Measurements from ENCODE around the gene LTA. TPM values are rescaled to one million over a fixed set of nuclear protein-coding genes. Genes with fewer than 3 reads are reported as not detected.

Gene LTA
- total and polyA plus RNA-seq, 2 experiments from 2014 or later: not detected

GRCh38 chr6:31534521-31535040, 37.5 kb upstream of the LTA start:
- Histone ChIP-seq H3K4me3 (no peak overlapping the region), H3K27ac (no peak overlapping the region), H3K4me2 (ENCODE audit: unreplicated experiment) (no peak overlapping the region), H3F3A (ENCODE audit: insufficient read depth) (peaks cover 74% of the 10 kb centered on the region), H3K27me3 (replicated peaks; ENCODE audit: insufficient read depth) (no peaks in the 10 kb centered on the region), H3K9ac (no peak overlapping the region), H3K4me1 (ENCODE audit: insufficient read depth) (peaks cover 12% of the 10 kb centered on the region), H3K9me2 (ENCODE audit: insufficient read depth) (no peaks in the 10 kb centered on the region), H2AFZ (no peak overlapping the region), H3K79me2 (ENCODE audit: insufficient read depth) (peaks cover 72% of the 10 kb centered on the region), H3K9me3 (ENCODE audit: low read depth) (no peaks in the 10 kb centered on the region), H4K20me1 (ENCODE audit: insufficient read depth) (peaks cover 19% of the 10 kb centered on the region), H3K36me3 (ENCODE audit: low read depth) (peaks cover 93% of the 10 kb centered on the region)
- in situ Hi-C loops (cut with MboI): no loop called here
- TF ChIP-seq EZH2phosphoT487 (IDR thresholded peaks at IDR 0.05; ENCODE audit: insufficient read depth, low read depth) (no peak), EZH2 (IDR thresholded peaks at IDR 0.05; ENCODE audit: insufficient read depth, poor library complexity, severe bottlenecking) (no peak)
- 87 to 88% methylated on average over 21 to 24 of the region's 24 CpGs for WGBS, 2 experiments (ENCODE audit: low coverage in 1 of 2, low lambda C conversion rate in 2 of 2, missing lambda C conversion rate in 2 of 2)
- DNase-seq: no peak

DNA sequence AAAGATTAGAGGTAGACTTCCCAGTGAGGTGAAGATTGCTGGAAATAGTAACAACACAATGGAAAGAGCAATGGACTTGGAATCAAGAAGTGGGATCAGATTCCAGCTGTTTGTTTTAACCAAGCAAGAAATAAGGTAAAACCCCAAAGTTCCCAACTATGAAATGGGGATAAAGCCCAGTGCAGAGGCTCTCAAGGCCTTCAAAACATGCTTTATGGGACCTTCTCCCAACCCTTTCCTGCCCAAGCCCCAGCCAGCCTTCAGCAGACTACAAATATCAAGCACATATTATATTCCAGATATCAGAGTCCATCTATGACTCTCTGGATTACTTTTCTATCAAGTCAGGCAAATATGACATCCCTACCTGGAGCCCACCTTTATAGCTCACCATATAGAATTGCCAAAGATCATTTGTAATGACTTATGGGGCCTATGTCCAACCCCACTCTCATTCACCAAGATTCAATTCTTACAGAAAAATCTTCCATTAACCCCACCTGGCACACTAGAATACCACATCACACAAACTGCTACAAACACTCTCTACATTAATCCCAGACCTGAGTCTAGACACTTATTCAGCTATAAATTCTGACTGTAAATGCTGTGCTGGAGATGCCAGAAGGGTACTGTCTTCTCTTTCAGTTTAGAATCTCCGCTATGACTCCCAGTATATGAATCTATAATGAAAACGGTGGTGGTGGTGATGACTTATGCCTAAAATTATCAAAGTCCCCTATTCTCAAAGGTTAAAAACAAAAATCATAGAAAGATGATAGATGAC, 36.4 kb upstream of the LTA start:
- peaks cover 30% of the 10 kb centered on the region for H4K20me1 ChIP-seq (ENCODE audit: insufficient read depth)
- peaks cover 84% of the 10 kb centered on the region for H3K79me2 ChIP-seq (ENCODE audit: insufficient read depth)

GRCh38 chr6:31538805-31539400, 33.2 kb upstream of the LTA start:
- H3K9ac ChIP-seq: peak overlapping the region; percentile 98

More for the DNA sequence above, 36.4 kb upstream of the LTA start:
- Histone ChIP-seq H3K9me3 (ENCODE audit: low read depth) (no peaks in the 10 kb centered on the region), H3K27ac (no peak overlapping the region), H3K4me3 (no peak overlapping the region), H3K4me2 (ENCODE audit: unreplicated experiment) (no peak overlapping the region), H3K4me1 (ENCODE audit: insufficient read depth) (peaks cover 19% of the 10 kb centered on the region), H3F3A (ENCODE audit: insufficient read depth) (peaks cover 68% of the 10 kb centered on the region), H2AFZ (no peak overlapping the region), H3K9me2 (ENCODE audit: insufficient read depth) (no peaks in the 10 kb centered on the region), H3K36me3 (ENCODE audit: low read depth) (peaks cover 91% of the 10 kb centered on the region), H3K9ac (peak overlapping the region; percentile 12; the same call in 1 of the 2 replicates), H3K27me3 (replicated peaks; ENCODE audit: insufficient read depth) (no peaks in the 10 kb centered on the region)
- TF ChIP-seq EZH2phosphoT487 (IDR thresholded peaks at IDR 0.05; ENCODE audit: insufficient read depth, low read depth): no peak
- no peak for TF ChIP-seq EZH2 (IDR thresholded peaks at IDR 0.05; ENCODE audit: insufficient read depth, poor library complexity, severe bottlenecking)
- in situ Hi-C loops (cut with MboI): no loop called here
- no peak for DNase-seq
- WGBS, 2 experiments (ENCODE audit: low coverage in 1 of 2, low lambda C conversion rate in 2 of 2, missing lambda C conversion rate in 2 of 2): 62% methylated on average over 2 of the region's 2 CpGs

GRCh38 chr6:31540640-31541039, 31.4 kb upstream of the LTA start:
- peak overlapping the region; percentile 96 for H3K27ac ChIP-seq
- peak overlapping the region; percentile 91 for H3K4me2 ChIP-seq (ENCODE audit: unreplicated experiment)
- peaks cover 44% of the 10 kb centered on the region for H3K36me3 ChIP-seq (ENCODE audit: low read depth)
- H4K20me1 ChIP-seq (ENCODE audit: insufficient read depth): peaks cover 32% of the 10 kb centered on the region
- H3K9me2 ChIP-seq (ENCODE audit: insufficient read depth): no peaks in the 10 kb centered on the region
- peak overlapping the region; percentile 96 for H3K4me3 ChIP-seq
- H3F3A ChIP-seq (ENCODE audit: insufficient read depth): peaks cover 23% of the 10 kb centered on the region
- no peak for DNase-seq
- 1 to 2% methylated on average over 4 of the region's 4 CpGs for WGBS, 2 experiments (ENCODE audit: low coverage in 1 of 2, low lambda C conversion rate in 2 of 2, missing lambda C conversion rate in 2 of 2)
- TF ChIP-seq EZH2 (IDR thresholded peaks at IDR 0.05; ENCODE audit: insufficient read depth, poor library complexity, severe bottlenecking) (no peak), EZH2phosphoT487 (IDR thresholded peaks at IDR 0.05; ENCODE audit: insufficient read depth, low read depth) (no peak)
- H3K9me3 ChIP-seq (ENCODE audit: low read depth): no peaks in the 10 kb centered on the region
- peaks cover 76% of the 10 kb centered on the region for H3K79me2 ChIP-seq (ENCODE audit: insufficient read depth)
- no peaks in the 10 kb centered on the region for H3K27me3 ChIP-seq (replicated peaks; ENCODE audit: insufficient read depth)
- in situ Hi-C loops (cut with MboI): loop anchor here (5.0 kb wide), 1 partner anchor 62 kb away; no protein-coding TSS in a partner anchor
- H3K9ac ChIP-seq: peak overlapping the region; percentile 98
- H3K4me1 ChIP-seq (ENCODE audit: insufficient read depth): peaks cover 19% of the 10 kb centered on the region
- no peak overlapping the region for H2AFZ ChIP-seq

More at GRCh38 chr6:31538805-31539400, 33.2 kb upstream of the LTA start:
- peaks cover 93% of the 10 kb centered on the region for H3K79me2 ChIP-seq (ENCODE audit: insufficient read depth)
- no peak overlapping the region; the same call in 1 of the 2 replicates for H3K27ac ChIP-seq
- peaks cover 38% of the 10 kb centered on the region for H3F3A ChIP-seq (ENCODE audit: insufficient read depth)
- WGBS, 2 experiments (ENCODE audit: low coverage in 1 of 2, low lambda C conversion rate in 2 of 2, missing lambda C conversion rate in 2 of 2): 60 to 72% methylated on average over 6 of the region's 6 CpGs
- H3K36me3 ChIP-seq (ENCODE audit: low read depth): peaks cover 61% of the 10 kb centered on the region
- no peaks in the 10 kb centered on the region for H3K27me3 ChIP-seq (replicated peaks; ENCODE audit: insufficient read depth)
- peak overlapping the region; percentile 91 for H3K4me2 ChIP-seq (ENCODE audit: unreplicated experiment)
- H2AFZ ChIP-seq: no peak overlapping the region
- peak overlapping the region; percentile 96 for H3K4me3 ChIP-seq
- in situ Hi-C loops (cut with MboI): no loop called here
- H3K9me3 ChIP-seq (ENCODE audit: low read depth): no peaks in the 10 kb centered on the region
- no peak for TF ChIP-seq EZH2 (IDR thresholded peaks at IDR 0.05; ENCODE audit: insufficient read depth, poor library complexity, severe bottlenecking)
- no peak for TF ChIP-seq EZH2phosphoT487 (IDR thresholded peaks at IDR 0.05; ENCODE audit: insufficient read depth, low read depth)
- H3K9me2 ChIP-seq (ENCODE audit: insufficient read depth): no peaks in the 10 kb centered on the region
- H4K20me1 ChIP-seq (ENCODE audit: insufficient read depth): peaks cover 32% of the 10 kb centered on the region
- DNase-seq: no peak
- peaks cover 19% of the 10 kb centered on the region for H3K4me1 ChIP-seq (ENCODE audit: insufficient read depth)

All from GM23248 (cell line).